B cell (primary cell): ENCODE measurements around the gene ASMTL. TPM values are rescaled to one million over a fixed set of nuclear protein-coding genes. Genes with fewer than 3 reads are reported as not detected.

Experiments used
- ATAC-seq: fragments of 200-7000 bp; cut with Tn5 transposase; one replicate; pipeline ENCODE4 v1.10.0; 2021; ENCODE audit warnings: low read depth, mild to moderate bottlenecking, moderate number of reproducible peaks, moderate library complexity
- CTCF ChIA-PET: fragments of 350-600 bp; sonication (Branson Sonifier 250); formaldehyde crosslinking; loops from one replicate; lab custom pipeline; 2021; ENCODE audit warnings: antibody characterized with exemption, inconsistent platforms; lab: Charles Lee
- POLR2A ChIA-PET: fragments of 350-600 bp; sonication (Branson Sonifier 250); formaldehyde crosslinking; loops from one replicate; lab custom pipeline; 2021; ENCODE audit warnings: antibody characterized with exemption; lab: Charles Lee
- DNase-seq: peaks from one replicate; pipeline ENCODE4 v3.0.0; 2013
- H2AFZ ChIP-seq: 2 replicates; pipeline ENCODE4 v1.6.1; 2012; ENCODE audit warnings: mild to moderate bottlenecking, low read depth, low read length; ENCODE audit not compliant: insufficient read depth, poor library complexity, severe bottlenecking
- H3K27ac ChIP-seq, 2 donors: 1 replicate in 1 of 2; 2 replicates in 1 of 2; pipeline ENCODE4 v1.5.1; 2012 to 2013; ENCODE audit warnings: low read length in 2 of 2, mild to moderate bottlenecking in 2 of 2, moderate library complexity in 1 of 2
- H3K27me3 ChIP-seq, 4 experiments: fragments of 200-600 bp in 1 of 4; sonication (generic) in 1 of 4; replicated peaks in 1 of 4; 1 replicate in 2 of 4; 2 replicates in 2 of 4; pipeline versions ENCODE4 v1.6.1 to v1.7.0; 2013 to 2016; ENCODE audit warnings: low read length in 3 of 4, mild to moderate bottlenecking in 2 of 4, mixed read lengths in 1 of 4, moderate library complexity in 1 of 4; ENCODE audit not compliant: insufficient read depth in 4 of 4, control insufficient read depth in 3 of 4; ENCODE audit errors: control extremely low read depth in 1 of 4
- H3K36me3 ChIP-seq, 2 experiments: replicated peaks in 1 of 2; 1 replicate in 1 of 2; 2 replicates in 1 of 2; pipeline versions ENCODE4 v1.6.1 to v1.7.1; 2013; ENCODE audit warnings: low read length in 1 of 2; ENCODE audit not compliant: insufficient read depth in 2 of 2, control insufficient read depth in 1 of 2; ENCODE audit errors: control extremely low read depth in 1 of 2, extremely low read depth in 1 of 2
- H3K4me1 ChIP-seq, 2 donors: fragments of 200-600 bp in 1 of 2; sonication (generic) in 1 of 2; 1 replicate in 1 of 2; 2 replicates in 1 of 2; pipeline versions ENCODE4 v1.5.1 to v1.6.1; 2013 to 2017; ENCODE audit warnings: low read length in 2 of 2; ENCODE audit not compliant: control insufficient read depth in 2 of 2, insufficient read depth in 2 of 2
- H3K4me2 ChIP-seq: replicated peaks from 2 replicates; pipeline ENCODE3; 2012; ENCODE audit warnings: mild to moderate bottlenecking, low read depth, low read length; ENCODE audit not compliant: poor library complexity, severe bottlenecking
- H3K4me3 ChIP-seq, 5 experiments: fragments of 200-600 bp in 1 of 5; sonication (generic) in 1 of 5; 1 replicate in 3 of 5; 2 replicates in 2 of 5; pipeline versions ENCODE4 v1.5.1 to v1.7.0; 2011 to 2016; ENCODE audit warnings: low read length in 4 of 5, mild to moderate bottlenecking in 4 of 5, low read depth in 2 of 5, control low read depth in 1 of 5, moderate library complexity in 1 of 5; ENCODE audit not compliant: insufficient read depth in 1 of 5; ENCODE audit errors: control extremely low read depth in 1 of 5, extremely low read depth in 1 of 5
- H3K79me2 ChIP-seq: fragments of 200-600 bp; sonication (generic); one replicate; pipeline ENCODE4 v1.6.0; 2016; ENCODE audit warnings: low read length; ENCODE audit not compliant: control insufficient read depth, insufficient read depth
- H3K9ac ChIP-seq: fragments of 200-600 bp; sonication (generic); 2 replicates; pipeline ENCODE4 v1.6.1; 2017; ENCODE audit warnings: mild to moderate bottlenecking, low read length, moderate library complexity
- H3K9me3 ChIP-seq, 3 donors: one replicate each; pipeline versions ENCODE4 v1.6.1 to v1.7.1; 2013; ENCODE audit warnings: low read length in 2 of 3; ENCODE audit not compliant: control insufficient read depth in 2 of 3, insufficient read depth in 1 of 3; ENCODE audit errors: control extremely low read depth in 1 of 3
- H4K20me1 ChIP-seq: 2 replicates; pipeline ENCODE4 v1.6.0; 2012; ENCODE audit warnings: mild to moderate bottlenecking, low read length; ENCODE audit not compliant: insufficient read depth, control insufficient read depth, poor library complexity, severe bottlenecking
- H3K27ac Mint-ChIP-seq: one replicate; pipeline ENCODE4 v1.8.0; 2021; ENCODE audit warnings: mixed read lengths
- H3K27me3 Mint-ChIP-seq: one replicate; pipeline ENCODE4 v1.8.0; 2021; ENCODE audit warnings: mixed read lengths
- H3K4me1 Mint-ChIP-seq: one replicate; pipeline ENCODE4 v1.8.0; 2021; ENCODE audit warnings: mixed read lengths
- H3K4me3 Mint-ChIP-seq: one replicate; pipeline ENCODE4 v1.8.0; 2021; ENCODE audit warnings: mixed read lengths
- H3K9me3 Mint-ChIP-seq: one replicate; pipeline ENCODE4 v1.8.0; 2022; ENCODE audit warnings: mixed read lengths; ENCODE audit not compliant: insufficient read depth
- CTCF ChIP-seq: fragments of 200-600 bp; IDR thresholded peaks from one replicate; pipeline ENCODE4 v1.8.0; 2022; ENCODE audit warnings: antibody characterized with exemption, mild to moderate bottlenecking
- EZH2 ChIP-seq: IDR thresholded peaks from 2 replicates; pipeline ENCODE4 v1.6.1; 2012; ENCODE audit warnings: borderline replicate concordance, low read depth, mild to moderate bottlenecking, moderate library complexity, low read length; ENCODE audit not compliant: insufficient read depth, poor library complexity, severe bottlenecking
- whole genome bisulfite sequencing: methylation state at CpG from one replicate; pipeline ENCODE4 v1.1.5; 2013; ENCODE audit warnings: missing lambda C conversion rate; ENCODE audit not compliant: insufficient coverage; 5-methylcytosine and 5-hydroxymethylcytosine counted together
- intact Hi-C: fragments of 100-400 bp; cut with micrococcal nuclease; formaldehyde crosslinking; loops from one replicate; pipeline ENCODE4 v1.10.0; 2022
- polyA plus RNA-seq: library from polyadenylated mRNA; depleted of rRNA; stranded (reverse); fragments of >200 nt; gene quantifications from 2 replicates; pipeline ENCODE4 v1.2.3, GENCODE V29; 2012
- total RNA-seq, 2 donors: library from RNA; stranded (reverse); fragments of 120-200 nt in 1 of 2; gene quantifications; 1 replicate in 1 of 2; 2 replicates in 1 of 2; pipeline versions ENCODE4 v1.2.3 to v1.2.4, GENCODE V29; 2013 to 2022

Gene ASMTL
- total and polyA plus RNA-seq, 2 donors (not counting 1 experiment from before 2014, with no cell fraction given): 33.3 to 52.9 TPM

- H3K9me3 Mint-ChIP-seq: peaks cover 9% of the 10 kb centered on the region
- Histone ChIP-seq H3K27ac (no peak overlapping the region), H2AFZ (no peak overlapping the region), H3K4me2 (no peak overlapping the region), H3K79me2 (no peaks in the 10 kb centered on the region), H3K36me3 (peaks cover 4 to 49% of the 10 kb centered on the region in 2 experiments), H3K4me1 (no peaks in the 10 kb centered on the region), H3K4me3 (no peak overlapping the region), H3K9me3 (peaks cover 0 to 46% (median 20%) of the 10 kb centered on the region in 3 donors), H4K20me1 (no peaks in the 10 kb centered on the region), H3K9ac (no peak overlapping the region), H3K27me3 (no peaks in the 10 kb centered on the region)
- H3K27ac Mint-ChIP-seq: no peak overlapping the region
- 100% methylated on average over 1 of the region's 2 CpGs for WGBS
- no peak for TF ChIP-seq EZH2
- TF ChIP-seq CTCF: no peak
- H3K27me3 Mint-ChIP-seq: no peaks in the 10 kb centered on the region
- no peak overlapping the region for H3K4me3 Mint-ChIP-seq
- DNase-seq (no peak), ATAC-seq (no peak)
- CTCF ChIA-PET: no interaction called here
- POLR2A ChIA-PET: no interaction called here
- no peaks in the 10 kb centered on the region for H3K4me1 Mint-ChIP-seq
- intact Hi-C loops: no loop called here
Observed at GRCh38 chrX:1423215-1423614, 29.5 kb downstream of the ASMTL start.

GRCh38 chrX:1422135-1422465, 30.6 kb downstream of the ASMTL start:
- ChIA-PET POLR2A (no interaction called here), CTCF (no interaction called here)
- no peak for DNase-seq
- WGBS: 89% methylated on average over 4 of the region's 4 CpGs
- no peaks in the 10 kb centered on the region for H4K20me1 ChIP-seq
- Mint-ChIP-seq H3K27ac (no peak overlapping the region), H3K4me1 (no peaks in the 10 kb centered on the region), H3K4me3 (no peak overlapping the region), H3K9me3 (peaks cover 9% of the 10 kb centered on the region), H3K27me3 (no peaks in the 10 kb centered on the region)
- H3K9ac ChIP-seq: no peak overlapping the region
- TF ChIP-seq EZH2 (no peak), CTCF (no peak)
- no peaks in the 10 kb centered on the region for H3K79me2 ChIP-seq
- H3K27ac ChIP-seq: no peak overlapping the region
- ATAC-seq: no peak
- H3K9me3 ChIP-seq: peaks cover 0 to 56% (median 20%) of the 10 kb centered on the region in 3 donors
- H3K4me1 ChIP-seq: no peaks in the 10 kb centered on the region
- H3K36me3 ChIP-seq: peaks cover 4 to 46% of the 10 kb centered on the region in 2 experiments
- intact Hi-C loops: no loop called here
- no peak overlapping the region for H3K4me3 ChIP-seq
- no peak overlapping the region for H2AFZ ChIP-seq
- H3K27me3 ChIP-seq: no peaks in the 10 kb centered on the region
- H3K4me2 ChIP-seq: no peak overlapping the region
